Gastrocnemius medialis (tissue), 4 donors: Measurements from ENCODE around the gene GRIA1.

Source experiments
- POLR2A ChIP-seq, 2 donors: fragments of 450-650 bp; IDR thresholded peaks; one replicate each; pipeline ENCODE4 v1.6.1; 2017; ENCODE audit warnings: antibody characterized with exemption in 2 of 2, mild to moderate bottlenecking in 2 of 2, moderate library complexity in 2 of 2
- TF ChIP-seq, protein P1 (sequence below), 5 experiments: fragments of 450-650 bp in 3 of 5; fragments of 200-600 bp in 2 of 5; sonication (generic) in 2 of 5; IDR thresholded peaks in 4 of 5; conservative IDR thresholded peaks in 1 of 5; 1 replicate in 4 of 5; 2 replicates in 1 of 5; pipeline ENCODE4 v1.5.1; 2016 to 2019; ENCODE audit warnings: antibody characterized with exemption in 5 of 5, mild to moderate bottlenecking in 3 of 5, moderate library complexity in 3 of 5

GRCh38 chr5:153542536-153542935 lies 52.1 kb downstream of the GRIA1 start:
- TF ChIP-seq POLR2A (IDR thresholded peaks at IDR 0.05): no peak
- TF ChIP-seq, protein P1, sequence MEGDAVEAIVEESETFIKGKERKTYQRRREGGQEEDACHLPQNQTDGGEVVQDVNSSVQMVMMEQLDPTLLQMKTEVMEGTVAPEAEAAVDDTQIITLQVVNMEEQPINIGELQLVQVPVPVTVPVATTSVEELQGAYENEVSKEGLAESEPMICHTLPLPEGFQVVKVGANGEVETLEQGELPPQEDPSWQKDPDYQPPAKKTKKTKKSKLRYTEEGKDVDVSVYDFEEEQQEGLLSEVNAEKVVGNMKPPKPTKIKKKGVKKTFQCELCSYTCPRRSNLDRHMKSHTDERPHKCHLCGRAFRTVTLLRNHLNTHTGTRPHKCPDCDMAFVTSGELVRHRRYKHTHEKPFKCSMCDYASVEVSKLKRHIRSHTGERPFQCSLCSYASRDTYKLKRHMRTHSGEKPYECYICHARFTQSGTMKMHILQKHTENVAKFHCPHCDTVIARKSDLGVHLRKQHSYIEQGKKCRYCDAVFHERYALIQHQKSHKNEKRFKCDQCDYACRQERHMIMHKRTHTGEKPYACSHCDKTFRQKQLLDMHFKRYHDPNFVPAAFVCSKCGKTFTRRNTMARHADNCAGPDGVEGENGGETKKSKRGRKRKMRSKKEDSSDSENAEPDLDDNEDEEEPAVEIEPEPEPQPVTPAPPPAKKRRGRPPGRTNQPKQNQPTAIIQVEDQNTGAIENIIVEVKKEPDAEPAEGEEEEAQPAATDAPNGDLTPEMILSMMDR (IDR thresholded peaks at IDR 0.05 in 4 of 5, conservative IDR thresholded peaks at IDR 0.05 in 1 of 5): no peak
